Activated CD8-positive, alpha-beta memory T cell treated with anti-CD3 and anti-CD28 coated beads, Interleukin-2, amount 50 U/mL, for 1 hour (primary cell): ENCODE results near the gene CEP170.

Experiments used
- DNase-seq: peaks from one replicate; pipeline ENCODE4 v3.0.0-alpha.2; 2020; ENCODE audit errors: extremely low read depth

CEP170 gene

DNA sequence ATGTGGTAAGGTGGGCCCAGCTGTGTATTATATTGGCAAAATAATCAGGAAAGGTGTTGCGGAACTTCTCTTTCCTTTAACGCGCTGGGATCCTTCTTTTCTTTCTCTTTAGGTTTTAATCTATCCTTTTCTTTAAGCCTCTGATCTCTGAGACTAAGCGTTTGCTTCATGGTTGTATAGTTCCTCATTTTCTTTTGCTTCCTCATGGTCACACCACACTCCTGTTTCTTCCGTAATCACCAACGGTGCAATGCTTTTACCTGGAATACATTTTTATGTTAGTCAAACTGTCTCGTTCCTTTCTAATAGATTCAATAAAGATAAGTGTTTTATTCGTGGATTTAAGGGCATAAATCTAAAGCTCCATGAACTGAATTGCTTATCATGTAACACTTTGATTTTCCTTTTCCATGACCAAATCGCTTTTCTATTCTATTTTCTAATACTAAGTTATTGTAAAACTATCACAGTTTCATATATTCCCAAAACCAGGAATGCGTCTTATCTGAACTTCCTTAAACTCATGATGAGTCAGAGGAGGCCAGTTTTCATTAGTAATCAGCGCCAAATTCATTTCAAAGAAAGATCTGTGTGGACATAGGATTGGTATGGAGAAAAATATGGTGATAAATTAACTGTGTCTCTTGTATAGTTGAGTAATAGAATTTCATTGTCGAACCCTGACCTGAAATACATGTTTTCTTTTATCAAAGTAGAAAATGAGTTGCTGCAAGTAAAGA, 13.0 kb upstream of the CEP170 start:
- no peak for DNase-seq

DNA sequence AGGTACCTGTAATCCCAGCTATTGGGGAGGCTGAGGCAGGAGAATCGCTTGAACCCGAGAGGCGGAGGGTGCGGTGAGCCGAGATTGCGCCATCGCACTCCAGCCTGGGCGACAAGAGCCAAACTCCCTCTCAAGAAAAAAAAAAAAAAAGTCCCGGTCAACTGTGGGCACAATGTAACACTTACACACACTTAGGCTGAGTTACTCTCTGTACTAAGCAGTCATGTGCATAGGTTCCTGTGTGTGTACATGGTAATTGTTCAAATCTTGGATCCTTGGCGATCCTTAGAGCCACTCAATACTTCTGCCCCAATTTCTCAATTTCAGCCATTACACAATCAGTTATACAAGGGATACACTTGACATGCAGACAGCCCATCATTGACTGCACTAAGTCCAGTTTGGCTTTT, 12.4 kb upstream of the CEP170 start:
- DNase-seq, result no peak

DNA sequence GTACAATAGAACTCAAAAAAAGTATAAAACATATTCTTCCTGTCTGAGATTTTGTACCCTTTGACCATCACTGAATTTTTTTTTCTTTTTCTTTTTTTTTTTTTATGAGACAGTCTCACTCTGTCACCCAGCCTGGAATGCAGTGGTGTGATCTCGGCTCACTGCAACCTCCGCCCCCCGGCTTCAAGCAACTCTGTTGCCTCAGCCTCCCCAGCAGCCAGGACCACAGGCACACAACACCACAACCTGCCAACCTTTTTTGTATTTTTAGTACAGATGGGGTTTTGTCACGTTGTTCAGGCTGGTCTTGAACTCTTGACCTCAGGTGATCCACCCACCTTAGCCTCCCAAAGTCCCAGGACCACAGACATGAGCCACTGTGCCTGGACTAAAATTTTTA, 11.2 kb upstream of the CEP170 start:
- DNase-seq, result no peak

DNA sequence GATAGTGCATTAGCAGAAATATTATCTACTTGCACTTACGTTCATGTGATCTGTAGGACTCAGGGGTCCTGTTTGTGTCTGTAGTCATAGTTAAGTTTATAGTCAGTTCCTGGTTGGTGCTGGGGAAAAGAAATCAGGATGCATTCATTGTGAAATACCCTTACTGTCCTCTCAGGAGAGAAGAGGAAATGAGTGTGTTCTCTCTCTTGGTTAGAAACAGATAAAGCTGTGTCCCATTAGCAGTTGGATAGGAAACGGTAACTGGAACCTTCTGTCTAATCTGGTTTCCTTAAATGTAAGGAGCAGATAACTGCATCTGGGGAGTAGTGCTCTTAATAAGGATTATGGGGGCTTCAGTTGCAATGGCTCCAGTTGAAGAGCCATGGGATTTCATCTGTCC, 9.6 kb upstream of the CEP170 start:
- DNase-seq, result no peak

DNA sequence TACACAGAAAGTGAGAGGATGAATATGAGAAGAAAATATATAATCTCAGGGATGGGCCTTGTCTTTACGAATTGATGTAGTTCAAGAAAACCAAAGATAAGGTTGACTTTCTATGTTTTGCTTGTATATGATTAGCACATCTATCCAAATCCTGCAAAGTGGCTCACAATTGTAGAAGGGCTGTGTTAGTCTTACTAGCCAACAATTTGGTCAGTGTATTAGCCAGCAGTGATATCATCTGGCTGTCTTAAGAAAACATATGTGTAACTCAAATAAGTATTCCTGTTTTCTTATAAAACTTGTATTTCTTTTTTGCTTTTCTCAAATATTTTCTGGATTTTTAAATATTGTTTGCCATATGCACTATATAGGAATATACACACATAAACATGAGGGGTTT, 6.3 kb upstream of the CEP170 start:
- no peak for DNase-seq

DNA sequence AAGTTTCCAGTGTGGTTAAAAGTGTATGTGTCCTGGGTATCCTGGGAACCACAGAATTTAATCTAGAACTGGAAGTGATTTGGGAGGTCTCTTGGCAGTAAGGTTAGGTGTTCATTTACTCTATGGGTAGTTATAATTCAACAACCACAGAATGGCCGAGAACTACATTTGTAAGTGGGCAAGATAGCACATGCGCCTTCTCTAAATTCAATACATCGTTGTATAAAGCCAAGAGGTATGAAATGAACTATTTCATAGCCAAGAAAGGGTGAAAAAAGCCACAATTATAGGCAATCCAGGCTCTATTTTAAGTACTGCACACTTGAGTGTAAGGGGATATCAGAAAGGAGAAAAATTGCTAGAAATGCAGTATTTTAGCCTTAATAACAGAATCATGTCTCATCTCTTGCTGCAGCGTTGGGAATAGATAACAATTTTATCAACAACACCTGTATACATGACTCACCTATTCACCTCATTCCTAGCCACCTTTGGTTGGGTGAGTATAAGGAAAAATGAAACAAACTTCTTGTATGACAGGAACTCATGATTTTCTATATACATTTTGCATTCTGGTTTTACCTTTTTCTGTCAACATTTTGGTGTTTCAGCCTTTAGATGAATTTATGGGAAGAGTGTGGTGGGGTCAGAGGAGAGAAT, 5.3 kb upstream of the CEP170 start:
- no peak for DNase-seq

DNA sequence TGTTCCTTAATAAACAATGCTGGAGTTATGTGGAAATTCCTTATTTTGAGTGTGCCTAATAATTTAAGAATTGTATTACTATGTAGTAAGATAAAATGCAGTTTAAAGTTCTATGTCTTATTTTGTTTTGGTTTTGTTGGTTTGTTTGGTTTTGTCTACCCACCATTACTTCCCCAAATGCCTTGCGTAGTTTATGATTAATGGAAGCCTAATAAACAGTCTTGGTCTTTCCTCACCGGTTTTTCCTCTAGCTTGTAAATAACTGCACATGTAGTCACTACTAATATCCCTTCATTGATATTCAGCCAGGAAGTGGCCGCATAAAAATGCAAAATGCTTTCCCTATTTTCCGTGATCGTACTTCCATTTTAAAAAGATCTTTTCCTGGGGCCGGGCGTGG, 3.6 kb upstream of the CEP170 start:
- DNase-seq, result no peak

DNA sequence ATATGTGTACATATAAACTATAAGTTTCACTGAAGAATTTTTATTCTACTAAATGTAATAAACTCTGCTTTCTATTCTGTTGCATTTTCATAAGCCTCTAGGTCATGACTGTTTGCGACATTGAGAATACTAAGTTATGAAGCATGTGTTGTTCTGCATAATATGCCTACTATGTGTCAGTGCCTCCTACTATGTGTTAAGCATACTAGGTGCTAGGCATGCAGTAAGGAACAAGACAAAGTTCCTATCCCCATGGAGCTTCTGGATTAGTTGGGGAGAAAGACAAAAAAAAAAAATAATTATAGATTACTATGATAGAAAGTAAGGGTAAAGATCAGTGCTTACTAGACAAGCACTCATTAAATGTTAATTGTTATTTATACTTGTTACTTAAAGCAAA, 2.1 kb upstream of the CEP170 start:
- DNase-seq, result no peak

DNA sequence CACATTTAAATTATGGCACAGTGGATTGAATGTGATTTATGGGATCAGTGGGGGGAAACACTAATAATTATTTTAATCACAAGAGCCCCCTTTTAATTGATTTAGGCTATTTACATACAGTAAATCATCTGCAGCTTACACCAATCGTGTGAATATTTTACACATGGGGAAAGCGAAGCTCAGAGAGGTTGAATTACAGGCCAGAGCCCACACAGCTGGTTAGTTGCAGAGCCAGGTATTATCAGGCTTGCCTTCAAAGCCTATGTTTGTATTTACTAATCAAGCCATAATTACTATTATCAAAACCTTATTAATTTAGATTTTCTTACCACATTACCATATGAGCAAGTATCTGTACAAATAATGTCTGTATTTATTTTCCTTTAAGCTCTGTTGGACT, 1.5 kb upstream of the CEP170 start:
- DNase-seq, result no peak

DNA sequence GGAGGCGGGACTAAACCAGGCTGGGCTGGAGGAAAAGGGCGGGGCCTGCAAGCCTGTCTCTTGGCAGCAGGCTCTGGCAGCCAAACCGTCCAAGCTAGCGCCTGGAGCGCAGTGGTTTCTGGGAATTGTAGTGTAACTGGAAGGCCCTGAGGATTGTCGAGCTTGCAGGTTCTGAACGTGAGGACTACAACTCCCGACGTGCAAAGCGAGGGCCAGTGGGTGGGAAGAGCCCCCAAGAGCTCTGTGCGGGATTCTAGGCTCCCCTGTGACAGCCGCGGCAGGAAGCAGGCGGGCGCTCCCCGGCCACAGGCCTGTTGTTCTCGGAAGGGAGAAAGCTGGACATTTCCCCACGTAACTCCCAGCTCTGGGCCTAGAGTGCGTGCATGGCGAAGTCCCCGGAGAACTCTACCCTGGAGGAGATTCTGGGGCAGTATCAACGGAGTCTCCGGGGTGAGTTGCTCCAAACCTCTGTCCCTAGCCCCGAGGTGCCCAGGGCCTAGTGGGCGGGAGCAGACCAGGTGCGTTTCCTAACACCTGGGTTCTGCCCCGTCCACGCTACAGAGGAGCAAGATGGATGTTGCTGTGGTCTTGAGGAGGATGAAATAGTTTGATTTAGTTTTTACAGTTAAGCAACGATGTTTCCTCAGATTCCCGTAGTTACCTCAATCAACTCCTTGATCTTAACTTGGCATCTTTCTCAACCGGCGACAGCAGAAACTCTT, 871 bp upstream of the CEP170 start, which contains the start of gene SDCCAG8:
Gene SDCCAG8 (plus strand): TSS at position 251 of the 722 bp plus-strand sequence. CDS start 133 bp downstream, at position 384.
- peak; percentile 87 for DNase-seq

DNA sequence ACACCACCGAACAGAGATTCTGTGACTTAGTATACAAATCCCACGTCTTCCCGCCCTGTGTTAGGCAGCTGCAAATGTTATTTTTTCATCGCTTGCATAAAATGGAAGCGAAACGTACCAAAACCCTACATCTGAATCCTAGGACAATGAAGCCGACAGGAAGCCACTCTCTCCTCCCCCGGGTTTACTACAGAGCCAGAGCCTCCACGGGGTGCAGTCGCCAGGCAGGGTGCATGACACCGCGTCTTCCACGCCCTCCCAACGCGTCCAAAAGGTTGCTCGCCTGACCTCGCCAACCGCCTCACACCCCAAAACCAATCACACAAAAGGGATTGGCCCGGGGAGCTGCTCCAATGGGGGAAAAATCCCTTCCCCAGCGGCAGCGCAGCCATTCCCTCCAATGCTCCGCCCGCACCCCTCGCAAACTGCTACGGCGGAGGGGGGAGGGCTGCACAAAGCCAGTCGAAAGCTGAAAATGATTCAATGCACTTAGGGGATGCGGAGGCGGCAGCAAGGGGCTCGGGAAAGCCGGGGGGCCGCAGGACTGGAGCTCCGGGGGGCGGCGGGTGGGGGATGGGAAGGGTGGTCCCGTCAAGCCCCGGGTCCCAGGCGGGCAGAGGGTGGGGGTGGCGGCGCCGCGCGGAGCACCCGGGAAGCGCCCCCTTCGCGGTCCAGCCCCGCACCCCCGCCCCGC, 701 bp downstream of the CEP170 start:
- peak; percentile 17 for DNase-seq

DNA sequence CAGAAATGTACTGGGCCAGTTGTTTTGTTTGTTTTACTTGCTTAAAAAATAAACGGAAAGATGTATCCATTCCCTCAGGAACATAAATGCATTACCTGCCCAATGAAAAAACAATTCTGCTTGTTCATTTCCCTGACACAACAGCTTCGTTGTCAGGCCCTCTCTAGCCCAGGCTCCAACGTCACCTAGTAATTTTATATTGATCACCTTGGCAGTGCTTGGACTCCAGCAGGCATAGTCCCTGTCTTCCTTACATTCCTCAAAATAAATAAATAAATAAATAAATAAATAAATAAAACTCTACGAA, 1.2 kb downstream of the CEP170 start:
- DNase-seq, result no peak

DNA sequence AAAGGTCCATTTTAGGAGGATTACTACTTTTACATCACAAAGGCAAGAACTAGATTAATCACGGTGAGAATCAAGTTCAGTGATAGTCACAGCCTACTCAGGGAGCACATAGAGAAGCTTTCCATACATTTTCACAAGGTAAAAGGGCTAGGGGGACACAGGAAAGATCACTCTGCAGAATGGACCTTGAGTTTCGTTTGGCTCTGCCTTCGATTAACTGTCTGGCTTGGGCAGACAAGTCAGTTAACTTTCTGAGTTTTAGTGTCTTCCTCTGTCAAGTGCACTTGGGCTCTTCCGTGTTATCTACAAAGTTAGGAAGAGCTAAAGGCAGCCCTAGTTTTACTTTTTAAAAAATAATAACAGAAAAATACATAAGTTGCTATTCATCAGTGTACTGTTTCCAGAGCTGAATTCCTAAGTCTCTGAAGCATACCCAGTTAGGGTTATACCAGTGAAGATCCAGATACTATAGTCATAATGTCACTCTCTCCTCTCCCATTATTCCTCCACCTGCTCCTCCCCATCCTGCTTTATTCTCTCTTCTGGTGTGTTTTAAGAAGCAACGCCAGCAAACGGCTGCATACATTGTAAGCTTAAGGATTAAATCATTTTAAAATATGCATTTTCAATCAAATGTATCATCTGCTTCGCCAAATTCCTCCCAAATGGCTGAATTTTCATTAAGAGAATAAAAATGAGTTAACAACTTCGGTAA, 1.7 kb downstream of the CEP170 start:
- DNase-seq, result no peak

DNA sequence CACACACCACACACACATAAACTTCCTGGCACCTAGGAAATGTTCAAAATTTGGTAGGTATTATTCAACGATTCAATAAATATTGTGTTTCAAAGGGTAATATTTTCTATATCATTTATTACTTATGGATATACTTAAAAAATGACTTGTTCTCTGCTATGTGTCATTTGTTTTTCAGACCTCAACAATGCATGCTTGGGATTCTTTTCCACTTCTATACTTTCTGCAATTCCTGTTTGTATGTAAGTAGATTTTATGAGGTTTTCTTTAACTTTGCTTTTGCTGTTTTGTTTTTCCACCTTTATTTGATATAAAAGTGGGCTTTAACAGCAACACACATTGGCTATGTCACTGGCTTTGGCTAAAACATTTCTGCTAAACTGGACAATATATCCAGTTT, 3.5 kb downstream of the CEP170 start:
- DNase-seq, result no peak

DNA sequence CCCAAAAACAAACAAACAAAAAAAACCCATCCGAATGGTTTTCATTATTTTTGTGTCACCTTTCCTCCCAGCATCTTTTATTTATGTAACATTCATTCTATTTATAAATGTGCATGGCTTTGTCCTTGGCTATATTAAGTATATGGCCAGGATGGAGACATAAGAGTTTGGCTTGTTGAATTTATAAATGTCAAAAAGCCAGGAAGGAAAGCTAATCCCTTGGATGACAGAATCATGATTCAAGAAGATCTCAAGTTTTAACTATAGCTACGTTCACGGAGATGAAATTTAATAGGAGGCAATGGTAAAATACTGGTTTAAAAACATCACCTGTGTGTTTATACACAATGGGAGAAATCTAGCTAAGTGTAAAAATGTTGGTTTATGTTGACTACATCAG, 5.0 kb downstream of the CEP170 start:
- no peak for DNase-seq

DNA sequence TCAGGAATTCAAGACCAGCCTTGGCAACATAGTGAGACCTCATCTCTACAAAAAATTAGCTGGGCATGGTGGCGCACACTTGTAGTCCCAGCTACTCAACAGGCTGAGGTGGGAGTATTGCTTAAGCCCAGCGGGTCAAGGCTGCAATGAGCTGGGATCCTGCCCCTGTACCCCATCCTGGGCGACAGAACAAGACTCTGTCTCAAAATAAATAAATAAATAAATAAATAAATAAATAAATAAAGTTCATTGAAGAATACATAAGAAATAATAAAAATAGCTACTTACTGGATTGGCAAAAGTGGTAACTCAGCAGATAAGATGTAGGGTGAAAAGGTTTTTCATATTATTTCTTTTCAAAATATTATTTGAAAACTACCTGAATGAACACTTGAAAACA, 5.9 kb downstream of the CEP170 start:
- no peak for DNase-seq

DNA sequence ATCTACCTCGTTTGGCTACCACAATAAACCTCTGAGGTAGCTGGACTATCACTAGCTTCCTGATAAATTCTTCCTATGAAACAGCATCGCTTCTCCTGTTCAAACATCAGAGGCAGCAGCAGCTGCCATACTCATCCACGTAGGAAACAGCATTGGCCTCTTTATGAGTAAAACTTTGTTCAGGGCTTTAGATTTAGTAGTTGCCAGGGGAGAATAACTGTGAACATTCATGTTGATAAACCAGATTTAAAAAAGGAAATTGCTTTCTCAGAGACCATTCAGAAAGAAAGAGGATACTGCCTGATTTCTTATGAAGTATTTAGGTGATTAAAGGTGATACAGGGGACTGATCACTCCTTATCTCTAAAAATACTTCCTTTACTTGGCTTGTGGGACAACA, 7.2 kb downstream of the CEP170 start:
- DNase-seq, result no peak

DNA sequence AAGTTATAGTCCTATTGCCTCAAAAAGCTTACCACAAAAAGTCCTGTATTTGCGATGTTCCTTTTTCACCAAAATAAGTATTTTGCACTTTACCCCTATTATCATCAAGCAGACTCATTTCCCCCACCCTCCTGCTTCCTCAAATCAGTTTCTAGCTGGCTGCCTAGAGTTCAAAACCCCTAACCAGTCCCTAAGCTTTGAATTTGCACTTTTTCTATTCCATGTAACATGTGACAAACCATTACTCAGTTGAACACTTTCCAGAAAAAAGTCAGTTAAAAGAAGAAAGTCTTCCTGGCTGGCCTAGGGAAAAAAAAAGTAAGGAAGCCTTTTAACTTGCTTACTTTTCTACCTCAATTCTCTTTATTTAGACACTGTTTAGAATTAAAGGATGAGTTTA, 8.2 kb downstream of the CEP170 start:
- no peak for DNase-seq

DNA sequence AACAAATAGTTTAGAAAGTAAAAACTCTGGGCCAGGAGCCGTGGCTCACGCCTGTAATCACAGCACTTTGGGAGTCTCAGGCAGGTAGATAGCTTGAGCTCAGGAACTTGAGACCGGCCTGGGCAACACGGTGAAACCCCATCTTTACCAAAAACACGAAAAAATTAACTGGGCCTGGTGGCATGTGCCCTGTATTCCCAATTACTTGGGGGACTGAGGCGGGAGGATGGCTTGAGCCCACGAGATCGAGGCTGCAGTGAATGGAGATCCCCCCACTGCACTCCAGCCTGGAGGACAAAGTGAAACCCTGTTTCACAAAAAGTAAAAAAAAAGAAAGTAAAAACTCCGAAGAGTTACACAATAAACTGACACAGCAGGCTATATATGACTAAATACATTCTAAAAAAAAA, 10.6 kb downstream of the CEP170 start:
- DNase-seq, result no peak

DNA sequence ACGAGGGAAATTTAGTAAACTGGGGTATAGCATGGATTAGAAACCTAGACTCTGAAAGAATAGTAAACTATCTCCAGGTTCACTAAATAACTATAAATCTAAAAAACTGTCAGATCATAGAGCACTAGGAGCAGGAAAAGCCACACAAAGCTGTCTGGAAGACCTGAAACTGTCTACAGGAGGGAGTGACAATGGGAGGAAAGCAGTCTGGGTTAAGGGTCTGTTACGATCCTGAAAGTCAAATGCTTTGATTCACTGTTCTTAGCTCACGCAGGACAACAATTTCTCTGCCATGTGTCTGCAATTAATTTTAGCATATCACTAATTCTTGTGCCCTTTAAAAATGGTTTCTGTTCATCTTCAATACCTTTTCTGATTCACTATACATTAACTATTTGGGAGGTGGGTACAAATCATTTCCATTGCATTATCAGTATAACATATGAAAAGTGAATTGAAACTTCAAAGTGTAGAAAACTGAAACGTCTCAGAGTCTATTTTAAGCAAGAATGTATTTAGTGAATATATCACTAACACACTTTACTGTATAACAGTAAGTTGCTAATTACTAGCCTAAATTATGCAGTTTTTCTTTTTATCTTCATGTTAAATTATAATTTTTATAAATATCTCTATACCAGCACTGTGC, 18.4 kb downstream of the CEP170 start:
- DNase-seq, result no peak

DNA sequence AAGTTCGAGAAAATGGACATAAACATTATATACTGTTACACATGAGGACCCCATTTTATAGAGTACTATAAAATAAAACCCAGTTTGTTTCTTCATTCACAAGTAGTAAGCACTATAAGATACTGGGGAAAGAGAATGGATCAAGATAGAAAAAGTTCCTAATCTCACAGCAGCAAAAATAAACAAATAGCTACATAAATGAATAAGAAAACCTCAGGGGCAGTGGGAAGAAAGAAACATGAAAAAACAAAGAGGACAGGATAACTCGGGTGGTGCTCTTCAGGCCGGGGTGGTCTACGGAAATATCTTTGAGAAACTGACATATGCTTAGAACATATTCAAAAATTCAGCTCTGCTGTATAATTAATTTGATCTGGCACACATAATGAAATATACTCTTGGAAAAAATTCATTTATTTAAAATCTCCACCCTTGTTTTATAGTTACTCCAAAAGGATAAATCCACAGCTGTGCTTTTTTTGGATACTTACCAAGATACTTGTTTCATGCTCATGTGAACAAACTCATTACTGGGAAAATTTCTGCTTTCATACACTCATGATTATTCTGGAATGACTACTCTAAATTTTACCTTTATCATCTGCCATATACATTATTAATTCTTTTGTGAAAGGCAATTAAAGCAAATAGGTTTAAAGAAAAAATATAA, 20.0 kb downstream of the CEP170 start:
- no peak for DNase-seq
